Measurements from ENCODE around the gene KIAA1671. TPM values are rescaled to one million over a fixed set of nuclear protein-coding genes. Genes with fewer than 3 reads are reported as not detected.

KIAA1671 gene
- total RNA-seq, 2 donors from 2014 or later = 82.5 to 94.3 TPM

DNA sequence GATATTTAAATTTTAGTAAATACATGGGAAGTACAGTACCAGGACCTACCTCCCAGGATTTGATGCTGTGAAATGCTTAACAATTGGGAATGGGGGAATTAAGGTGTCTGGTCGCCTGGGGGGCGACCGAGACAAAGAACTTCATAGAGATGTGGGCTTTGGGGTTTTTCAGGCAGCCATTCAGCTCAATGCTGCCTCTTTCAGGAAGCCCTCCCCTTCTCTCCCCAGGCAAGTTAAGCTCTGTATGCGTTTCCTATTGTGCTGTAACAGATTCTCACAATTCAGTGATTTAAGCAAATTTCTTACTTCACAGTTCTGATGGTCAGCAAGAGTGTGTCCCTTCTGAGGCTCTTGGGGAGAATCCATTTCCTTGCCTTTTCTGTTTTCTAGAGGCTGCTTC is 53.8 kb downstream of the KIAA1671 start:
- H3K27ac ChIP-seq = no peak overlapping the region
- H3K9me3 ChIP-seq = no peaks in the 10 kb centered on the region
- H3K9ac ChIP-seq (ENCODE audit: low read depth in 2 of 2, low read length in 2 of 2) = no peak overlapping the region
- no peaks in the 10 kb centered on the region for H3K36me3 ChIP-seq
- no peaks in the 10 kb centered on the region for H3K4me1 ChIP-seq
- no peaks in the 10 kb centered on the region for H3K27me3 ChIP-seq
- no peak overlapping the region for H3K4me3 ChIP-seq
- intact Hi-C loops (cut with DNase I) = no loop called here
- no peak for DNase-seq
- TF ChIP-seq, protein P1, sequence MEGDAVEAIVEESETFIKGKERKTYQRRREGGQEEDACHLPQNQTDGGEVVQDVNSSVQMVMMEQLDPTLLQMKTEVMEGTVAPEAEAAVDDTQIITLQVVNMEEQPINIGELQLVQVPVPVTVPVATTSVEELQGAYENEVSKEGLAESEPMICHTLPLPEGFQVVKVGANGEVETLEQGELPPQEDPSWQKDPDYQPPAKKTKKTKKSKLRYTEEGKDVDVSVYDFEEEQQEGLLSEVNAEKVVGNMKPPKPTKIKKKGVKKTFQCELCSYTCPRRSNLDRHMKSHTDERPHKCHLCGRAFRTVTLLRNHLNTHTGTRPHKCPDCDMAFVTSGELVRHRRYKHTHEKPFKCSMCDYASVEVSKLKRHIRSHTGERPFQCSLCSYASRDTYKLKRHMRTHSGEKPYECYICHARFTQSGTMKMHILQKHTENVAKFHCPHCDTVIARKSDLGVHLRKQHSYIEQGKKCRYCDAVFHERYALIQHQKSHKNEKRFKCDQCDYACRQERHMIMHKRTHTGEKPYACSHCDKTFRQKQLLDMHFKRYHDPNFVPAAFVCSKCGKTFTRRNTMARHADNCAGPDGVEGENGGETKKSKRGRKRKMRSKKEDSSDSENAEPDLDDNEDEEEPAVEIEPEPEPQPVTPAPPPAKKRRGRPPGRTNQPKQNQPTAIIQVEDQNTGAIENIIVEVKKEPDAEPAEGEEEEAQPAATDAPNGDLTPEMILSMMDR (IDR thresholded peaks at IDR 0.05) = no peak

DNA sequence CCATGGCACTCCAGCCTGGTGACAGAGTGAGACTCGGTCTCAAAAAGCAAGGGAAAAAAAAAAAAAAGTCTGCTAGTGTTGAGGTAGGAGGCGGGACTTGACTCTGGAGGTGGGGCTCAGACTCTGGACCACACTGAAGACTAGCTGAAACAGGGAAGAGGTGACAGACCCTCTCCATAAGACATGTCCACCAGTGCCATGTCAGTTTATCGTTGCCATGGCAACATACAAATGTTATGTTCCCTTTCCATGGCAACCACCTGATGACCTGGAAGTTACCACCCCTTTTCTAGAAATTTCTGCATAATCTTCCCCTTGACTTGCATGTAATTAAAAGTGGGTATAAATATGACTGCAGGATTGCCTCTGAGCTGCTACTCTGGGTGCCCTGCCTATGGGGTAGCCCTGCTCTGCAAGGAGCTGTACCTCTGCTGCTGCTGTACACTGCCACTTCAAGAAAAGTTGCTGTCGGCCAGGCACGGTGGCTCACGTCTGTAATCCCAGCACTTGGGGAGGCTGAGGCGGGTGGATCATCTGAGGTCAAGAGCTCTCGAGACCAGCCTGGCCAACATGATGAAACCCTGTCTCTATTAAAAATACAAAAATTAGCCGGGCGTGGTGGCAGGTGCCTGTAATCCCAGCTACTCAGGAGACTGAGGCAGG is 55.1 kb downstream of the KIAA1671 start:
- Histone ChIP-seq H3K4me1 (peaks cover 3% of the 10 kb centered on the region), H3K27ac (no peak overlapping the region), H3K36me3 (no peaks in the 10 kb centered on the region), H3K4me3 (no peak overlapping the region), H3K9me3 (no peaks in the 10 kb centered on the region), H3K27me3 (no peaks in the 10 kb centered on the region), H3K9ac (ENCODE audit: low read depth in 2 of 2, low read length in 2 of 2) (no peak overlapping the region)
- no peak for DNase-seq
- TF ChIP-seq, protein P1 (IDR thresholded peaks at IDR 0.05) = no peak
- intact Hi-C loops (cut with DNase I) = no loop called here

DNA sequence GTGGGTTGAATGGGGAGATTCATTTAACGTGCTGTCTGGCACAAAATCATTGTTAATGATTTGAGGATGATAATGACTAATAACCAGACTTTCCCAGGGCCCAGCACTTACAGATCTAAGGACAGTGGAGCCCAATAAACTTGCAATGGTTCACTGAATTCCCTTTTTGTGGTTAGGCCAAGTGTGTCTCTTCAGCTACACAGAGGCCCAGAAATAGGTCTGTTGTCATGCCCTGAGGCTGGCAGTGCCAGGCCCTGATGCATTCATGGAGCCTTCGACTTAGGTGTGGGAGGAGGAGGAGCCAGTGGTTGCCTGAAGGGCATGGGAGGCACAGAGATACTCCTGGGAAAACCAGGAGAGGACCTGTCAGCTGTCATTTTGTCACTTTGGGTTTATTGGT is 56.1 kb downstream of the KIAA1671 start:
- TF ChIP-seq, protein P1 (IDR thresholded peaks at IDR 0.05) = no peak
- Histone ChIP-seq H3K27me3 (no peaks in the 10 kb centered on the region), H3K9me3 (no peaks in the 10 kb centered on the region), H3K9ac (ENCODE audit: low read depth in 2 of 2, low read length in 2 of 2) (no peak overlapping the region), H3K4me3 (no peak overlapping the region), H3K4me1 (peaks cover 13% of the 10 kb centered on the region), H3K27ac (no peak overlapping the region), H3K36me3 (no peaks in the 10 kb centered on the region)
- DNase-seq = no peak
- intact Hi-C loops (cut with DNase I) = no loop called here

DNA sequence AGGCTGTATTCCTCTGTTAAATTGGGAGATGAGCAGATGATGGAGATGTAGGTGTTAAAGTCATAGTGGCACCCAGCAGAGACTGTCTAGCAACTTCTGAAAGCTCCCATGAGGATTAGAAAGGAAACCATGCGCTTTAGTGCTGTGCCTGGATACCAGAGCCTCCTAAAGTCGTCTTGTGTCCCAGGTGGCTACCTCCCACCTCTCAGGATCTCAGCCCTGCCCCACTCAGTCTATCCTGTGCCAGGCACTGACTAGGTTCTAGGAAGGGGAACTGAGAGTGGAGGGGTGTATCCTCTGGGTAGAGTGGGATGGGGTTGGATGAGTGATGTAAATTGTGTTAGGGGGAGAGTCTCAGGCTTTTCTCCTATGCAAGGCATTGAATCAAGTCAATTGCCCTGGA is 60.2 kb downstream of the KIAA1671 start:
- Histone ChIP-seq H3K4me3 (no peak overlapping the region), H3K9me3 (no peaks in the 10 kb centered on the region), H3K9ac (ENCODE audit: low read depth in 2 of 2, low read length in 2 of 2) (peak overlapping the region; percentile 27 to 75), H3K4me1 (peaks cover 13% of the 10 kb centered on the region), H3K36me3 (no peaks in the 10 kb centered on the region), H3K27ac (peak overlapping the region; percentile 82), H3K27me3 (no peaks in the 10 kb centered on the region)
- intact Hi-C loops (cut with DNase I) = no loop called here
- no peak for DNase-seq
- TF ChIP-seq, protein P1 (IDR thresholded peaks at IDR 0.05) = no peak

DNA sequence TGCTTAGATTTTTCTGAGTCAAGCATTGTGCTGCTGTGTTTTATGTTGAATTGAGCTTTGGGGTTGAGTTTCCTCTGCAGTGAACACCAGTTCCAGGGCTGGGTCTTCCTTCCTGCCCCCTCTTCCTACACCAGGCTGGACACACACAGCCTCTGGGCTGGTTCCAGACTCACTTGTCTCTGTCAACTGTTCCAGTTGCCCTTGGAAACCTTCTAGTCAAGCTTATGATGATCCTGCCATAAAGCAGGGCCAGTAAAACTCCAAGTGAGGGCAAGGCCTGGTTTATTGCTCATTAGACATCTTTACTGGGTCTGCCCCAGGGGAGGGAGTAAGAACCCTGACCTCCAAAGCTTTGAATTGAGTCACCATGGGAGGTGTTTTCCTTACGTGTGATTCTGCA is 61.1 kb downstream of the KIAA1671 start:
- DNase-seq = peak; percentile 87

More for the DNA sequence above, 61.1 kb downstream of the KIAA1671 start:
- no peak overlapping the region for H3K4me3 ChIP-seq
- peak overlapping the region in 1 of 2 donors; percentile 75 for H3K9ac ChIP-seq (ENCODE audit: low read depth in 2 of 2, low read length in 2 of 2)
- H3K27me3 ChIP-seq = no peaks in the 10 kb centered on the region
- intact Hi-C loops (cut with DNase I) = no loop called here
- peak overlapping the region; percentile 82 for H3K27ac ChIP-seq
- no peaks in the 10 kb centered on the region for H3K9me3 ChIP-seq
- TF ChIP-seq, protein P1 (IDR thresholded peaks at IDR 0.05) = no peak
- H3K36me3 ChIP-seq = no peaks in the 10 kb centered on the region
- H3K4me1 ChIP-seq = peaks cover 13% of the 10 kb centered on the region

All from colonic mucosa (tissue), 4 donors.